Kidney tubule cell (primary cell): Measurements from ENCODE around the gene RBMXL2.
A peak's percentile ranks its signal among the peaks of the same experiment; 100 is the strongest.

ENCODE experiments used
- DNase-seq: peaks from one replicate; pipeline ENCODE4 v3.0.0-alpha.2; 2018; ENCODE audit warnings: low spot score

The RBMXL2 gene

DNA sequence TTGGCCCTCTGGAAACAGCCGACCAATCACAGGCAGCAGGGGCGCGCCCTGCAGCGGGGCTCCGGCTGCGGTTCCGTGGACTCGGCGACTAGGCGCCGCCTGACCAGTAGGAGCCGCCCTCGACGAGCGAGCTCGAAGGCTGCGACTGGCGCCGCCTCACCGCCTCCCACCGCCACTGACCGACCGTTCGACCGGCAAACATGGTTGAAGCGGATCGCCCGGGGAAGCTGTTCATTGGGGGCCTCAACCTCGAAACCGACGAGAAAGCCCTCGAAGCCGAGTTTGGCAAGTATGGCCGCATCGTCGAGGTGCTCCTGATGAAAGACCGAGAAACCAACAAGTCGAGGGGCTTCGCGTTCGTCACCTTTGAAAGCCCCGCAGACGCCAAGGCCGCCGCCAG is at the start of gene RBMXL2:
Gene RBMXL2, plus strand, starts transcription at position 78 of the 400 bp plus-strand sequence. Its CDS starts 123 bp downstream, at position 201.
- no peak for DNase-seq

GRCh38 chr11:7046474-7047175 is 42.2 kb upstream of the RBMXL2 start:
- DNase-seq, result peak; percentile 42

GRCh38 chr11:7050191-7050590 is 38.6 kb upstream of the RBMXL2 start:
- DNase-seq, result no peak

DNA sequence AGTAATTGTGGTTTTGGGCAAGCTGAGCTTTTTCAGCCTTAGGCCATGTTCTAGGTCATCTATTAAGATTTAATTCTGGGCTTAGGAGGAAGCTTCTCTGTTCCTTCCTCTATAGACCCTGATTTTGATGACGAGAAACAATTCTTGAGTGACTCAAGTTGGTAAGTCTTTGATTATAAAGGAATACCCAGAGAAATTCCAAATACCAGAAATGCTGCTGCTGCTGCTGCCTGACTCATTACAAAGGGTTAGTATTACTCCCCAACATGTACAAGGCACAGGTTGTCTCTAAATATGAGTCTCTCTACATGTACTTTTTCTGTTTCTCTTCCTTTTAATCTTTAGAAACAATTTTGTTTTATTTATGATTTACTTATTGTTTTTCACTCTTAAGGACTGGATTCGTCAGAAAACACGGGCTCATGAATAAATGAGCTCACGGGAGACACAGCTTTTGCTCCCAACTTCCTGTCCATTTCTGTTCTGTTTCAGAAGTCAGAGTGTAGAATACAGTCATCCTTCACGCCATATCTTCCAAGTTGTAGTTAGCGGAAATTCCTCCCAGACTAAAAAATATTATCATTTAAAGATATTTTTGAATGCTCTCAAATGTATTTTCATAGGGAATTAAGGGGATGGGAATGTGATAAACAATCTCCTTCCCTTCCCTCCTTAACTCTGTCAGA is 31.8 kb upstream of the RBMXL2 start:
- DNase-seq, result peak; percentile 54

GRCh38 chr11:7057641-7058040 is 31.2 kb upstream of the RBMXL2 start:
- DNase-seq, result no peak

DNA sequence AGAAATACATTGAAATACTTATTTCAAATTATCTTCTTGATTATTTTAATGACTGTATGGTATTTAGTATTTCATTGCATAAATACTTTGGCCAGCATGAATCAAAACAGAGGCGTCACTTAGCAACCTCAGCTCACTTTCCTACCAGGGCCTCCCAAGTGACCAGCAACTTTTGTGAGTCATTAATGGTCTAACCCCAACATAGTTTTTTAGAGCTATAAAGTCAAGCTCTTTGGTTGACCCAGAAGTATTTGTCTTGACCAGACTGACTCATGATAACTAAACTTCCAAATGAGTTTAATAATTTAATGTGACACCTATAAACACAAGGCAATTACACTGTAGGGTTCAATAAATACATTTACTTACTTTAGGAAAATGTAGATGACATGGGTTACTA is 27.9 kb upstream of the RBMXL2 start:
- DNase-seq, result peak; percentile 84

- no peak for DNase-seq
These were observed 26.3 kb upstream of the RBMXL2 start for GRCh38 chr11:7062534-7062933.

DNA sequence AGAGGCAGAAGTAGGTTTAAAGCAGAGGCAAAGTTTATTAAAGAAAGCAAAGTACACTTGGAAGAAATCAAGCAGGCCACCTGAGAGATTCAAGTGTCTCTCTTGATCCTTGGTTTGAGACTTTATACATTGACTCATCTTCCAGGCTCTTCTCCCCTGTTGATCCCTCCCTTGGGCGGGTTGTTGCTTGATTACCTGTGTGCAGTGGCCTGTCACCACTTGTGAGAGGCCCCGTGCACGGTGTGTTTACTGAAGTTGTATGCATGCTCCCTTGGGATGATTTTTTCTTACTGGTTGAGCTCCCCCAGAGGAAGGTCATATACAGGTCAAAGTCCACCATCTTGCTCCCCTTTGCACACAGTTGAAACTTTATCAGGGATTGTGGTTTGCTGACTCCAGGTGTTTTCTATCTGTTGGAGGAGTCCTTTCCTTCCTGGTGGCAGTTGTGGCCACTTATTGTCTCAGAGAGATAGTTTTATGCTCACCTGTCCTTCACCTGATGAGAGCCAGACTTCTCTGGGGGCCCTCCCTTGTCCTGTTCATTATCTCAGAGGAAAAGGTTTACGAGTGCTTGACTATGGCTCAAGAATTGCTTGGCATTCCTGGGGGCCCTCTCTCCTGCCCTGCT is 16.3 kb upstream of the RBMXL2 start:
- no peak for DNase-seq

DNA sequence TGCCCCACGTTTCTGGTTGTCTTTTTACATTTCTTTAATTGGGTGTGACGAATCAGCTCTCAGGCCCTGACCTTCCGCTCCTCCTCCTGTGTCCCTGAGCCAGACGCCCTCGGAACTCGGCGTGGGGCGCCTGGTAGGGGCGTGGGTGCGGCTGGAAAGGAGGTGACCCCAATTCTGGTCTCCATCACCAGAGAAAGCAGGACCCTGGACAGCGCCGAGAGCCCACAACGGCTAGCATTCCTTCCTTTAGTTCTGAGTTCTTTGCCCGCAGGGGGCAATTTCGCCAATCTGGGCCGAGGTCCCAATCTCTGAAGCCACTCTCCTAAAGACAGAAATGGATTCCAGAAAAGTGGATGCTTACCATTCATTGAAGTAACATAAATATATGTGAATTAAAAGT is 11.7 kb upstream of the RBMXL2 start:
- no peak for DNase-seq

DNA sequence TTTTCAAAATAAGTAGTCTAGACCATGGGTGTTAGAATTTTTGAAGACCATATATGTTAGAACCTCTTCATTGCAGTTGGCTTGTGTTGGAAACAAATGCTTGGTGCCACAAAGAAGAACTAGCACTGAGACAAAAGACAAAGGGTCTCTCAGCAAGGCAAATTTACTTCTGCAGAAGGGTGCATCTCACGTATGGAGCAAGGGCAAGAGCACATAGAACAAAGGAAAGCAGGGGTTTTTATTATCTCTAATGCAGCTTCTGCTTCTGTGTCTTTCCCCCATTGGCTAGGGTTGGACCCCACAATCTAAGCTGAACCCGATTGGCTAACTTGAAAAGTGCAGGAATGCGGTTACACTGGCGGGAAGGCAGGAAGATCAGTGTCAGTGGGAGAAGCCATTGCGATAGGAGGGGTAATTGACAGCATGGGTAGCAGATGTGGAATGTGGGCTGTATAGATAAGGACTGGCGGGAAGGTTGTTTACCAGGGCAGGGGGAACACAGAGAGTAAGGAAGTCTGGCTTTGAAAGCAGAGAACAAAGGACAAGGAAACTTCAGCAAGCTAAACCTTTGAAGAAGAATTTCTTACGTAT is 9.2 kb upstream of the RBMXL2 start:
- DNase-seq, result no peak

- no peak for DNase-seq
These were observed 7.9 kb upstream of the RBMXL2 start for GRCh38 chr11:7080900-7081299.

DNA sequence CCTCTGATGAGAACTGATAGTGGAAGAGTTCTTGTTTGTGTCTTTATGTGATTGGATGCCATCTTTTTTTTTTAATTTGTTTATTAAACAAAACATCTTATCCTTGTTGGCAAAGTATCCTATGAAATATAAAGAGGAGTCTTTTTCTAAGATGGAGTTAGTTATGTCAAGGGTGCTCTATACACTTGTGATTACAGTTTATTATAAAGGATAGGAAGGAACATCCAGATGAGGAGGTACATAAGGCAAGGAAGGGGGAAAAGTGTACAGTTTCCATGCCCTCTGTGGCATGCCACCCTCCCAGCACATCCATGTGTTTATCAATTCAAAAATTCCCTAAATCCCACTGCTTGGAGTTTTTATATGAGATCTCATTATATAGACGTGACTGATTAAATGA is 7.4 kb upstream of the RBMXL2 start:
- DNase-seq, result no peak

DNA sequence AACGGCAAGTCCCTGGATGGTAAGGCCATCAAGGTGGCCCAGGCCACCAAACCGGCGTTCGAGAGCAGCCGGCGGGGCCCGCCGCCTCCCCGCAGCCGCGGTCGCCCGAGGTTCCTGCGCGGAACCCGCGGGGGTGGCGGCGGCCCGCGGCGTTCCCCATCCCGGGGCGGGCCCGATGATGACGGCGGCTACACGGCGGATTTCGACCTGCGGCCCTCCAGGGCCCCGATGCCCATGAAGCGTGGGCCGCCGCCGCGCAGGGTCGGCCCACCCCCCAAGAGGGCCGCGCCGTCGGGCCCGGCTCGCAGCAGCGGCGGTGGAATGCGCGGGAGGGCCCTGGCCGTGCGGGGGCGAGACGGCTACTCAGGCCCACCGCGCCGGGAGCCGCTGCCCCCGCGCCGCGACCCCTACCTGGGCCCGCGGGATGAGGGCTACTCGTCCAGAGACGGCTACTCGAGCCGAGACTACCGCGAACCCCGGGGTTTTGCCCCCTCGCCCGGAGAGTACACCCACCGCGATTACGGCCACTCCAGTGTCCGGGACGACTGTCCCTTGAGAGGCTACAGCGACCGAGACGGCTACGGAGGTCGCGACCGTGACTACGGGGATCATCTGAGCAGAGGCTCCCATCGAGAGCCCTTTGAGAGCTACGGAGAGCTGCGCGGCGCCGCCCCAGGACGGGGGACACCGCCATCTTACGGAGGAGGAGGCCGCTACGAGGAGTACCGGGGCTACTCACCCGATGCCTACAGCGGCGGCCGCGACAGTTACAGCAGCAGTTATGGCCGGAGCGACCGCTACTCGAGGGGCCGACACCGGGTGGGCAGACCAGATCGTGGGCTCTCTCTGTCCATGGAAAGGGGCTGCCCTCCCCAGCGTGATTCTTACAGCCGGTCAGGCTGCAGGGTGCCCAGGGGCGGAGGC is 792 bp downstream of the RBMXL2 start:
- DNase-seq, result no peak

DNA sequence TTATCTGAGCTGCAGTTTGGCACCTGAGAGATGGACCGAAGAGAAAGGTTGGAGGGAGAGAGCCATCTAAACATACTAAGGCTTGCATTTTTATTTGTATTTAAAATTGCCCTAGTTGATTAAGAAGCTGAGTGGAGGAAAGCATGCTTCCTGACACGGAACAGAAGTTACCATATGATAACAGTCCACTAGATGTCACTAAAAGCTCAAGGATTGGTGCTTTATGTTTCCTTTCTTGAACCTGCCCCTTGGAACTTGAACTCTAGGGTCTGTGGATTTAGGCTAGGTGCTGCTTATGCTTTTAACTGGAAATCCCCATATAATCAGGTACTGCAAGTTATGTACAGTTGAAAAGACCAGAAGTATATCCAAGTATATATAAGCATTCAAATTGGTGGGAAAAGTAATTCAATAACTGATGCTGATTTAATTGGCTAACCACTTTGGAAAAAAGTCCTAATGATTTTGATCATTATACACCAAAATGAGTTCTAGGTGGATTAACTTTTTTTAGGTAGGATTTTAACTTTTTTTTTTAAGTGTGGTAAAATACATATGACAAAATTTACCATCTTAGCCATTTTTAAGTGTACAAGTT is 9.5 kb downstream of the RBMXL2 start:
- DNase-seq, result peak; percentile 59

DNA sequence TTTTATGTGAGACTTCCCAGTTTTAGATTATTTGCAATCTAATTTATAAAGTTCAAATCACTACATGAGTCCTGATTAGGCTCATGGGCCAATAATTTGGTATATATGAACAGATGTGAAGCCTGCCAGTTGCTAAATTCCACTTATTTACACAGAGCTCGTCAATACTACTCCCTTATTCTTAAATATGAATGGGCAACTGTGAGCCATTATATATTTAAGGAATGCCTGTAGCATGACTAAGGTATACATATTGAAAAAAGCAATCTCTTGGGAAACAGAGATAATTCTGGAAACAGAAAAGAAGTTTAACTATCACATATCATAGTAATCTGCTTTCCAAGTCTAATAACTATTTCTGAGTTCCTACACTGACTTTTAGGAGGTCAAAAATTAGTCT is 27.0 kb downstream of the RBMXL2 start:
- no peak for DNase-seq

DNA sequence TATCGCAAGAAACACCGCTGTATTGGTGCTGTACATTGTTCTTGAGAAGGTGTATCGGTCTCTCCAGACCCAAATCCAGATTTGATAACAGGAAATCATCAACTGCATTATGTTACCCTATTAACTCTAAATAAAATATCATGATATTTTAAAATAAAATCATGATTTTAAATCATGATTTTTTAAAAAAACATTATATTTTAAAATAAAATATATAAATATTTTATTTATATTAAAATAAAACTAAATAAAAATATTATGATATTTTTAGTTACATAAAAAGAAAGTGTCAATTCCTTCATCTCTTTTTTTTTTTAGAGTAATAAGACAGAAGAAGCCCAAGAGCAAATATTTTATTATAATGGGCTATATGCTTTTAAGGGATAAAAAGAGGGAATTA is 27.6 kb downstream of the RBMXL2 start:
- DNase-seq, result no peak

- DNase-seq, result no peak
These were observed 49.3 kb downstream of the RBMXL2 start for GRCh38 chr11:7138051-7138450.
